Measurements from ENCODE around the gene PRDM5.

PRDM5 gene

GRCh38 chr4:120821977-120822376 is 100.5 kb downstream of the PRDM5 start:
- no peak for FAIRE-seq
- DNase-seq (ENCODE audit: low spot score), result no peak

GRCh38 chr4:120821029-120821428 is 101.5 kb downstream of the PRDM5 start:
- FAIRE-seq, result no peak
- no peak for DNase-seq (ENCODE audit: low spot score)

- no peak for DNase-seq (ENCODE audit: low spot score)
- FAIRE-seq, result no peak
Observed at GRCh38 chr4:120819805-120820437, 102.6 kb downstream of the PRDM5 start.

- no peak for FAIRE-seq
Observed at GRCh38 chr4:120816296-120816965, 106.1 kb downstream of the PRDM5 start.

GRCh38 chr4:120815361-120815760 is 107.2 kb downstream of the PRDM5 start:
- no peak for DNase-seq (ENCODE audit: low spot score)
- no peak for FAIRE-seq

More at GRCh38 chr4:120816296-120816965, 106.1 kb downstream of the PRDM5 start:
- DNase-seq (ENCODE audit: low spot score), result no peak

GRCh38 chr4:120814886-120815285 is 107.6 kb downstream of the PRDM5 start:
- DNase-seq (ENCODE audit: low spot score) (no peak), FAIRE-seq (no peak)

- no peak for FAIRE-seq
- no peak for DNase-seq (ENCODE audit: low spot score)
Observed at GRCh38 chr4:120812216-120812615, 110.3 kb downstream of the PRDM5 start.

GRCh38 chr4:120809518-120809917 is 113.0 kb downstream of the PRDM5 start:
- FAIRE-seq (no peak), DNase-seq (ENCODE audit: low spot score) (no peak)

- FAIRE-seq (no peak), DNase-seq (ENCODE audit: low spot score) (no peak)
Observed at GRCh38 chr4:120808475-120809141, 113.9 kb downstream of the PRDM5 start.

- FAIRE-seq, result no peak
- DNase-seq (ENCODE audit: low spot score), result no peak
Observed at GRCh38 chr4:120801137-120801758, 121.3 kb downstream of the PRDM5 start.

GRCh38 chr4:120798570-120798969 is 124.0 kb downstream of the PRDM5 start:
- FAIRE-seq (no peak), DNase-seq (ENCODE audit: low spot score) (no peak)

GRCh38 chr4:120796271-120796670 is 126.3 kb downstream of the PRDM5 start:
- DNase-seq (ENCODE audit: low spot score), result no peak
- FAIRE-seq, result no peak

GRCh38 chr4:120785202-120785601 is 137.3 kb downstream of the PRDM5 start:
- DNase-seq (ENCODE audit: low spot score) (no peak), FAIRE-seq (no peak)

GRCh38 chr4:120777459-120777858 is 145.1 kb downstream of the PRDM5 start:
- no peak for FAIRE-seq
- no peak for DNase-seq (ENCODE audit: low spot score)

- DNase-seq (ENCODE audit: low spot score) (no peak), FAIRE-seq (no peak)
Observed at GRCh38 chr4:120775431-120775830, 147.1 kb downstream of the PRDM5 start.

- FAIRE-seq (no peak), DNase-seq (ENCODE audit: low spot score) (no peak)
Observed at GRCh38 chr4:120773641-120774040, 148.9 kb downstream of the PRDM5 start.

GRCh38 chr4:120771907-120772306 is 150.6 kb downstream of the PRDM5 start:
- no peak for DNase-seq (ENCODE audit: low spot score)
- FAIRE-seq, result no peak

GRCh38 chr4:120770897-120771296 is 151.6 kb downstream of the PRDM5 start:
- no peak for FAIRE-seq
- no peak for DNase-seq (ENCODE audit: low spot score)

- DNase-seq (ENCODE audit: low spot score) (peak; percentile 30), FAIRE-seq (no peak)
Observed at GRCh38 chr4:120769227-120769626, 153.3 kb downstream of the PRDM5 start.

- no peak for FAIRE-seq
- no peak for DNase-seq (ENCODE audit: low spot score)
Observed at GRCh38 chr4:120765260-120765680, 157.3 kb downstream of the PRDM5 start.

GRCh38 chr4:120763650-120764049 is 158.9 kb downstream of the PRDM5 start:
- DNase-seq (ENCODE audit: low spot score), result no peak
- no peak for FAIRE-seq

GRCh38 chr4:120761070-120761469 is 161.5 kb downstream of the PRDM5 start:
- FAIRE-seq, result no peak
- no peak for DNase-seq (ENCODE audit: low spot score)

Measured in urothelium cell line (cell line).